Naive thymus-derived CD8-positive, alpha-beta T cell (primary cell): ENCODE measurements around the gene SHKBP1. TPM values are rescaled to one million over a fixed set of nuclear protein-coding genes. Genes with fewer than 3 reads are reported as not detected.

Experiments used
- ATAC-seq, 2 donors: fragments of 150-1000 bp; cut with Tn5 transposase in 1 of 2; sonication (Bioruptor Pico), chemical (Tn5 transposase) in 1 of 2; 1 replicate in 1 of 2; 2 replicates in 1 of 2; pipeline ENCODE4 v1.10.0; 2021; ENCODE audit warnings: mild to moderate bottlenecking in 2 of 2, moderate library complexity in 2 of 2
- POLR2A ChIA-PET: fragments of 350-600 bp; sonication (Branson Sonifier 250); formaldehyde crosslinking; loops from one replicate; lab custom pipeline; 2021; ENCODE audit warnings: antibody characterized with exemption; lab: Charles Lee
- DNase-seq, 10 donors: peaks; one replicate each; pipeline versions ENCODE4 v3.0.0 to v3.0.0-alpha.2; 2020 to 2022
- H3K27ac Mint-ChIP-seq, 10 donors: one replicate each; pipeline ENCODE4 v1.8.0; 2020 to 2022; ENCODE audit warnings: mild to moderate bottlenecking in 10 of 10, mixed read lengths in 10 of 10, moderate library complexity in 4 of 10, inconsistent platforms in 1 of 10
- H3K27me3 Mint-ChIP-seq, 5 donors: one replicate each; pipeline ENCODE4 v1.8.0; 2021 to 2022; ENCODE audit warnings: mixed read lengths in 5 of 5
- H3K36me3 Mint-ChIP-seq, 3 donors: one replicate each; pipeline ENCODE4 v1.8.0; 2020 to 2022; ENCODE audit warnings: mixed read lengths in 3 of 3, mild to moderate bottlenecking in 2 of 3, inconsistent platforms in 1 of 3
- H3K4me1 Mint-ChIP-seq, 4 donors: one replicate each; pipeline ENCODE4 v1.8.0; 2021 to 2022; ENCODE audit warnings: mixed read lengths in 4 of 4
- H3K4me3 Mint-ChIP-seq, 10 donors: one replicate each; pipeline ENCODE4 v1.8.0; 2020 to 2022; ENCODE audit warnings: mild to moderate bottlenecking in 10 of 10, mixed read lengths in 10 of 10, moderate library complexity in 6 of 10, inconsistent platforms in 1 of 10
- H3K9me3 Mint-ChIP-seq, 9 donors: one replicate each; pipeline ENCODE4 v1.8.0; 2020 to 2022; ENCODE audit warnings: mixed read lengths in 9 of 9, mild to moderate bottlenecking in 3 of 9, inconsistent platforms in 1 of 9, moderate library complexity in 1 of 9
- polyA plus RNA-seq, 3 donors: library from polyadenylated mRNA; unstranded; fragments of 300-500 nt; fragmentation: Illumina TruSeq; gene quantifications; one replicate each; pipeline ENCODE4 v1.2.3, GENCODE V29; 2021
- total RNA-seq, 8 experiments: library from RNA in 2 of 8; stranded (reverse) in 2 of 8; gene quantifications; one replicate each; pipeline ENCODE4 v1.2.3 and lab custom pipeline; 2021 to 2026

Gene SHKBP1
- total and polyA plus RNA-seq, 5 experiments from 2014 or later = 85.3 to 122 (median 98.9) TPM

GRCh38 chr19:40599331-40599901, 22.7 kb downstream of the SHKBP1 start:
- no peak for ATAC-seq
- Mint-ChIP-seq H3K27ac (peak overlapping the region in 4 of 10 donors; percentile 10 to 45 (median 22)), H3K27me3 (peaks cover 13 to 47% (median 31%) of the 10 kb centered on the region in 5 donors), H3K36me3 (no peaks in the 10 kb centered on the region), H3K4me3 (peak overlapping the region; percentile 31 to 83 (median 62)), H3K9me3 (no peaks in the 10 kb centered on the region), H3K4me1 (peaks cover 23 to 67% (median 57%) of the 10 kb centered on the region in 4 donors)
- POLR2A ChIA-PET = interaction anchor here (0.6 to 2.0 kb wide), 4 partner anchors 8 to 1606 kb away, joined by 3 to 7 read pairs (median 4); no protein-coding TSS in a partner anchor
- peak in 1 of 10 donors; percentile 61 for DNase-seq

DNA sequence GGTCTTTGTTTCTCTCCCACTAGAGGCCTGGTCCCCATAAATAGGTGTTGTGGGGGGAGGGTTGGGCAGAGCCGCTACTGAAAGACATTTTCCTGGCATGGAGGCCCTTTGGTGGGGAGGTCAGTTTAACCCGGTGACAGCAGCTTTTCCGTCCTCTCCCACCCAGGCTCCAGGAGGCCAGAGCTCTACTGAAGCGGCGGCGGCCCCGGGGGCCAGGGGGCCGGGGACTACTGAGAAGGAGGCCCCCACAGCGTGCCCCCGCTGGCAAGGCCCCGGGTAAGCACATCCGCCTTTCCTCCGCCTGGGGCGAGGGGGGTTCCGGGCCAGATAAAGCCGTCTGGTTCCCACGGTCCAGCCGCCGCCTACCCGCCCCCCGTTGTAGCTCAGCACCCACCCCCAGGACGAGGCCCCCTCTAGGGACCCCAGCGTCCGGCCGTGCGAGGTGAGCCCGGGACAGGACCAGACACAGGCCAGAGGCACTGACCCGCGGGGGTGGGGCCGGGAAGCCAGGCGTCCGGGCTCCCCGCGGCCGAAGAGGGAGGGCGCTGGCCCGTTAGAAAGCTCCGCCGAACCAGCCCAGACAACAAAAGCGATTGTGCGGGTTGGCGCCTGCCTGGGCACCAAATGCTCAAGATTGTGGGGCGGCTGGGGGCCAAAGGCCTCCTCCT, 23.4 kb downstream of the SHKBP1 start:
- ATAC-seq = no peak
- peak in 1 of 10 donors; percentile 58 for DNase-seq
- POLR2A ChIA-PET = interaction anchor here (0.6 to 2.0 kb wide), 9 partner anchors 8 to 1606 kb away, joined by 3 to 7 read pairs (median 3); no protein-coding TSS in a partner anchor
- Mint-ChIP-seq H3K27ac (peak overlapping the region in 2 of 10 donors; percentile 10 to 45), H3K4me3 (peak overlapping the region; percentile 62 to 84 (median 76)), H3K36me3 (no peaks in the 10 kb centered on the region), H3K9me3 (no peaks in the 10 kb centered on the region), H3K27me3 (peaks cover 13 to 47% (median 29%) of the 10 kb centered on the region in 5 donors), H3K4me1 (peaks cover 21 to 65% (median 59%) of the 10 kb centered on the region in 4 donors)

- Mint-ChIP-seq H3K9me3 (no peaks in the 10 kb centered on the region), H3K27ac (peak overlapping the region in 2 of 10 donors; percentile 17 to 88), H3K27me3 (peaks cover 13 to 47% (median 29%) of the 10 kb centered on the region in 5 donors), H3K4me1 (peaks cover 24 to 71% (median 63%) of the 10 kb centered on the region in 4 donors), H3K36me3 (no peaks in the 10 kb centered on the region), H3K4me3 (peak overlapping the region; percentile 45 to 84 (median 72))
- POLR2A ChIA-PET = interaction anchor here (0.6 to 2.0 kb wide), 6 partner anchors 11 to 136 kb away, joined by 3 to 5 read pairs (median 4); no protein-coding TSS in a partner anchor
- DNase-seq (peak in 1 of 10 donors; percentile 36), ATAC-seq (no peak)
These were observed 24.0 kb downstream of the SHKBP1 start for GRCh38 chr19:40600570-40601133.

DNA sequence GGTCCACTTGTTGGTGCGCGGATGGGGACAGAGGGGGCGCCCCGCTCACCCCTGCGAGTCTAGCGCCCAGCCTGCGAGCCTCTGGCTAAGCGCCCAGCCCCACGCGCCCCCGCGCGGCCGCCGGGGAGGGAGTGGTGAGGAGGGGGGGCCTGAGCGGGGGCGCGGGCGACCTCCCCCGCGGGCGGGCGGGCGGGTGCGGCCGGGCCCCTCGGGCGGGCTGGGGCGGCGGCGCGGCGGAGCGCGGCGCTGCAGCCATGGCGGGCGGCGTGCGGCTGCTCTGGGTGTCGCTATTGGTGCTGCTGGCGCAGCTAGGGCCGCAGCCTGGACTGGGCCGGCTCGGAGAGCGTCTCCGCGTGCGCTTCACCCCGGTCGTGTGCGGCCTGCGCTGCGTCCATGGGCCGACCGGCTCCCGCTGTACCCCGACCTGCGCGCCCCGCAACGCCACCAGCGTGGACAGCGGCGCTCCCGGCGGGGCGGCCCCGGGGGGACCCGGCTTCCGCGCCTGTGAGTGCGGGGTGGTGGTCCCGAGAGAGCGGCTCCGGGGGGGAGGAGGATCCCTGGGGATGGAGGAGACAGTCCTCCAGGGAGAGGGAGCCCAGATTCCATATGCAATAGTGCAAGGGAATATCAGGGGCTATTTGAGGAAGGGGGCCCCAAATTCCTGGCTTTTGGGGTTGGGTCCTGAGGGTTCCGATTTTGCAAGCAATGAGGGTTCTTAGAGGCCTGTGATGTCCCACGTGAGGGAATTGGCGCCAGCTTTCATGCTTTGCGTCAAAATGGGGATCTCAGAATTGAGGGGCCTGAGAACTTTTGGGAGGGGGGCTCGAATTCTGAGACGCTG, 24.7 kb downstream of the SHKBP1 start, which contains the start of gene LTBP4:
TSS of gene LTBP4 (plus strand) at position 236 of the 841 bp plus-strand sequence. CDS start at position 255, 19 bp downstream.
- peak in 1 of 2 donors; percentile 7 for ATAC-seq
- Mint-ChIP-seq H3K4me3 (peak within 1 kb of the TSS; percentile 62 to 84 (median 74)), H3K4me1 (peaks cover 27 to 76% (median 67%) of the 10 kb centered on the region in 4 donors), H3K27ac (peak within 1 kb of the TSS in 3 of 10 donors; percentile 17 to 88 (median 46)), H3K9me3 (no peaks in the 10 kb centered on the region), H3K36me3 (no peaks in the 10 kb centered on the region), H3K27me3 (peaks cover 13 to 47% (median 27%) of the 10 kb centered on the region in 5 donors)
- DNase-seq = peak in 1 of 10 donors; percentile 67
- POLR2A ChIA-PET = interaction anchor here (0.6 to 1.5 kb wide), 6 partner anchors 10 to 137 kb away, joined by 3 to 5 read pairs (median 4); no protein-coding TSS in a partner anchor

DNA sequence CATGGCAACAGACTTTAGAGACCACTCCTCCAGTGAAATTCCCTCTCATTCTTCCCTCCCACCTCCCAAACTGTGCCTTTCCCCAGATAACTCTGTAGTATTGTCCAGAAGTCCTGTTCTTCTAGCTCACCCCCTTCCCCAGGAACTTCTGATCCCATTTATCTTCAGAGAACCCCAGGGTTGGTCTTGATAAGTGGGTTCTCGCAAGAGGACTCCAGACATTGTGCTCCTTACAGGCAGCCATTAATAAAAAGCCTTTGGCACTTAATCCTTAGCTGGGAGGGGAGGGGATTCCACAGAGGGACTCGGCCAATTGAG, 26.4 kb downstream of the SHKBP1 start:
- ATAC-seq = no peak
- H3K4me1 Mint-ChIP-seq = peaks cover 29 to 79% (median 74%) of the 10 kb centered on the region in 4 donors

DNA sequence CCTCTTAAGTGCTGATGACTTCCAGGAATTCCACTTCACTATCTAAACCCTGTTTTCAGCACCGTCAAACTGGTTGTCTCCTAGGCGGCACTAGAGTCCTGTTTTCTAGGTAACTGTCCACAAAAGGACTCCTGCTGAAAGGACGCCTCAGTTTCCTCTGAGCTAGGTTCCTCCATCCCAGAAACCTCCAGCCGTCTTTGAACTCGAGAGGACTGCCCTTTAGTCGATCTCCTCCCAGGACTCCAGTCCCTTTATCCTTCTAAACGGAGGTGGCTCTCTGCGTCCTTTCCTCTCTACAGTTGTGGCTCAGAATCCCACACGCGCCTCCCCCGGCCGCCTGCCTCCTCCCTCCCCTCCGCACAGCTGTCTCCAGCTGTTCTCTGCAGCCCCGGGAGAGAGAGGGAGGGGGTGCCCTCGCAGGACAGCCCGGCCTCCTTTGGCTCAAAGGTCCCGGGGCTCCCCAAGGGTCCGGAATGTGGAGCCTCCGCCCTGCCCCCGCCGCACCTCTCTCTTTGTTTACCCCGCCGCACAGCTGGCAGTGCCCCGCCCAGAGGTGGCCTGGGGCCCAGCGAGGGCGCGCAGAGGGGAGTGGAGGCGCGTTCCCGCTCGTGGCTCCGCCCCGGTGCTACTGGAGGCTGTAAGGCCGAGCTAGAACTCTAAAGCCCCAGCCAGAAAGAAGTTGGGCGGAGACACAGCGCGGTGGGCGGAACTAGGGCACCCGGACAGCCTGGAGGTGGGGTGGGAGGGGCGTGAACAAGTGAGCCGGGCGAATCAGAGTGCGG, 26.9 kb downstream of the SHKBP1 start:
- H3K9me3 Mint-ChIP-seq = no peaks in the 10 kb centered on the region
- peaks cover 30 to 85% (median 73%) of the 10 kb centered on the region in 4 donors for H3K4me1 Mint-ChIP-seq
- no peaks in the 10 kb centered on the region for H3K36me3 Mint-ChIP-seq
- DNase-seq (peak; percentile 84 to 96 (median 93)), ATAC-seq (peak; percentile 71 to 73)
- peak overlapping the region in 9 of 10 donors; percentile 72 to 95 (median 87) for H3K27ac Mint-ChIP-seq
- POLR2A ChIA-PET = interaction anchor here (0.6 to 3.7 kb wide), 7 partner anchors 11 to 183 kb away, joined by 3 to 28 read pairs (median 4); partner anchors contain the start of gene BLVRB
- H3K27me3 Mint-ChIP-seq = peaks cover 9 to 35% (median 17%) of the 10 kb centered on the region in 5 donors
- H3K4me3 Mint-ChIP-seq = peak overlapping the region; percentile 78 to 94 (median 90)

More for the DNA sequence above, 26.4 kb downstream of the SHKBP1 start:
- H3K27me3 Mint-ChIP-seq = peaks cover 9 to 37% (median 21%) of the 10 kb centered on the region in 5 donors
- H3K36me3 Mint-ChIP-seq = no peaks in the 10 kb centered on the region
- POLR2A ChIA-PET = interaction anchor here (0.6 to 3.7 kb wide), 6 partner anchors 11 to 182 kb away, joined by 3 to 28 read pairs (median 4); partner anchors contain the start of gene BLVRB
- peak overlapping the region in 5 of 10 donors; percentile 19 to 95 (median 78) for H3K27ac Mint-ChIP-seq
- H3K9me3 Mint-ChIP-seq = no peaks in the 10 kb centered on the region
- H3K4me3 Mint-ChIP-seq = peak overlapping the region in 7 of 10 donors; percentile 26 to 90 (median 54)
- DNase-seq = peak in 2 of 10 donors; percentile 4 to 7

- peaks cover 9 to 29% (median 16%) of the 10 kb centered on the region in 5 donors for H3K27me3 Mint-ChIP-seq
- DNase-seq = no peak
- no peaks in the 10 kb centered on the region for H3K36me3 Mint-ChIP-seq
- H3K27ac Mint-ChIP-seq = peak overlapping the region in 9 of 10 donors; percentile 72 to 95 (median 87)
- POLR2A ChIA-PET = interaction anchor here (0.5 to 3.7 kb wide), 4 partner anchors 10 to 659 kb away, joined by 3 to 28 read pairs (median 5); no protein-coding TSS in a partner anchor
- peaks cover 34 to 86% (median 72%) of the 10 kb centered on the region in 4 donors for H3K4me1 Mint-ChIP-seq
- H3K4me3 Mint-ChIP-seq = peak overlapping the region; percentile 78 to 94 (median 90)
- ATAC-seq = no peak
- no peaks in the 10 kb centered on the region for H3K9me3 Mint-ChIP-seq
These were observed 27.5 kb downstream of the SHKBP1 start for GRCh38 chr19:40604171-40604646.

GRCh38 chr19:40604647-40605215, 28.1 kb downstream of the SHKBP1 start:
- H3K36me3 Mint-ChIP-seq = no peaks in the 10 kb centered on the region
- DNase-seq (peak in 1 of 10 donors; percentile 5), ATAC-seq (peak in 1 of 2 donors; percentile 0)
- POLR2A ChIA-PET = interaction anchor here (0.5 to 3.7 kb wide), 5 partner anchors 10 to 658 kb away, joined by 3 to 28 read pairs (median 5); partner anchors contain the start of gene AKT2
- no peaks in the 10 kb centered on the region for H3K9me3 Mint-ChIP-seq
- H3K27me3 Mint-ChIP-seq = peaks cover 7 to 24% (median 11%) of the 10 kb centered on the region in 5 donors
- peak overlapping the region; percentile 79 to 93 (median 88) for H3K4me3 Mint-ChIP-seq
- H3K27ac Mint-ChIP-seq = peak overlapping the region in 9 of 10 donors; percentile 66 to 96 (median 92)
- H3K4me1 Mint-ChIP-seq = peaks cover 31 to 86% (median 70%) of the 10 kb centered on the region in 4 donors

DNA sequence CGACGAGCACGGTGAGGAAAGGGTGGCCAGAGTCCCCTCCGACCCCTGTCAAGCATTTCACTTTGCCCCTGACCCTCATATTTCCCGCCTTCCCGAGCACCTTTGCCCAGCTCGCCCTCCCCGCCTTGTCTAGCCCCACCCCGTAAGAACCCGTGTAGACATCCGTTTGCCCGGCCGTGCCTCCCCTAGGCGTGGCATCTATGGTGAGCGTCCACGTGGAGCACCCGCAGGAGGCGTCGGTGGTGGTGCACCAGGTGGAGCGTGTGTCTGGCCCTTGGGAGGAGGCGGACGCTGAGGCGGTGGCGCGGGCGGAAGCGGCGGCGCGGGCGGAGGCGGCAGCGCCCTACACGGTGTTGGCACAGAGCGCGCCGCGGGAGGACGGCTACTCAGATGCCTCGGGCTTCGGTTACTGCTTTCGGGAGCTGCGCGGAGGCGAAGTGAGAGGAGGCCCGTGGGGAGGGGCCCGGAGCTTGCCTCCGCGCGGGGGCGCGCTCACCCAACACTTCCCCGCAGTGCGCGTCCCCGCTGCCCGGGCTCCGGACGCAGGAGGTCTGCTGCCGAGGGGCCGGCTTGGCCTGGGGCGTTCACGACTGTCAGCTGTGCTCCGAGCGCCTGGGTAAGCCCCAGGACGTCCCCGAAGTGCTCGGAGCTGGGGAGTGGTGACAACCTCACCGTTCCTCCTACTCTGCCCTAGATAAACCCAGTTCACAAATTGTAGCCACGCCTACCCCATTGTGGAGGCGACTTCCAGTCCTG, 28.7 kb downstream of the SHKBP1 start:
- POLR2A ChIA-PET = interaction anchor here (0.6 to 3.7 kb wide), 8 partner anchors 9 to 320 kb away, joined by 3 to 28 read pairs (median 4); partner anchors contain the start of genes AKT2, C19orf47 and PLD3
- no peaks in the 10 kb centered on the region for H3K36me3 Mint-ChIP-seq
- DNase-seq (peak; percentile 57 to 91 (median 71)), ATAC-seq (peak; percentile 47 to 57)
- no peaks in the 10 kb centered on the region for H3K9me3 Mint-ChIP-seq
- peak overlapping the region; percentile 37 to 96 (median 92) for H3K27ac Mint-ChIP-seq
- peaks cover 6 to 17% (median 10%) of the 10 kb centered on the region in 5 donors for H3K27me3 Mint-ChIP-seq
- H3K4me3 Mint-ChIP-seq = peak overlapping the region; percentile 79 to 93 (median 88)
- peaks cover 37 to 88% (median 73%) of the 10 kb centered on the region in 4 donors for H3K4me1 Mint-ChIP-seq
